T-helper 17 cell (primary cell): ENCODE data around the gene AURKB. TPM values are rescaled to one million over a fixed set of nuclear protein-coding genes. Genes with fewer than 3 reads are reported as not detected.
"Not testable (repeated sequence)": the region's sequence is repeated elsewhere in the genome, so short reads cannot be mapped to it uniquely, and the experiment has no call there.

Source experiments
- ATAC-seq: fragments of 150-1000 bp; cut with Tn5 transposase; 2 replicates; pipeline ENCODE4 v1.10.0; 2021; ENCODE audit warnings: mild to moderate bottlenecking, moderate library complexity
- DNase-seq, 3 donors: peaks; one replicate each; pipeline versions ENCODE4 v3.0.0 to v3.0.0-alpha.2; 2020 to 2021
- H3K9me3 ChIP-seq: one replicate; pipeline ENCODE4 v1.7.0; 2013; ENCODE audit warnings: low read length, mild to moderate bottlenecking; ENCODE audit not compliant: control insufficient read depth, poor library complexity, severe bottlenecking
- H3K27ac Mint-ChIP-seq: one replicate; pipeline ENCODE4 v1.8.0; 2022; ENCODE audit warnings: mild to moderate bottlenecking, moderate library complexity, mixed read lengths
- H3K27me3 Mint-ChIP-seq: one replicate; pipeline ENCODE4 v1.8.0; 2022; ENCODE audit warnings: mixed read lengths
- H3K36me3 Mint-ChIP-seq: one replicate; pipeline ENCODE4 v1.8.0; 2022; ENCODE audit warnings: low read depth, mixed read lengths
- H3K4me1 Mint-ChIP-seq: one replicate; pipeline ENCODE4 v1.8.0; 2022; ENCODE audit warnings: mild to moderate bottlenecking, mixed read lengths
- H3K4me3 Mint-ChIP-seq: one replicate; pipeline ENCODE4 v1.8.0; 2022; ENCODE audit warnings: mild to moderate bottlenecking, moderate library complexity, mixed read lengths
- total RNA-seq, 4 donors: library from RNA in 2 of 4; stranded (reverse) in 2 of 4; gene quantifications; one replicate each; pipeline ENCODE4 v1.2.3 and lab custom pipeline; 2022 to 2026

Gene AURKB
- total RNA-seq, 2 donors from 2014 or later: 2.2 to 2.5 TPM

DNA sequence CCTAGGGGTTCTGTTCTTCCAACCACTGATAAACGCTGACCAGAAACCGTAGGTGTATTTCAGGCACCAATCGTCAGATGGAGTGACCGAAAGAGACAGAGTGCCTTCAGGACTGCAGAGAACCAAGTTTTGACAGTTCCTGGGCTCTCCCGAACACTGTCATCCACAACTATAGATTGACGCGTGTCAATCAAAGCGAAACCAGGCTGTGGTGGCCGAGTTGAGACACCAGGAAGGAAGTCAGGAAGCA lies 11.9 kb upstream of the AURKB start:
- ATAC-seq (peak; percentile 52), DNase-seq (no peak)
- H3K9me3 ChIP-seq: no peaks in the 10 kb centered on the region
- peaks cover 57% of the 10 kb centered on the region for H3K4me1 Mint-ChIP-seq
- H3K27me3 Mint-ChIP-seq: peaks cover 10% of the 10 kb centered on the region
- peaks cover 4% of the 10 kb centered on the region for H3K36me3 Mint-ChIP-seq
- peak overlapping the region; percentile 93 for H3K4me3 Mint-ChIP-seq
- H3K27ac Mint-ChIP-seq: peak overlapping the region; percentile 98

GRCh38 chr17:8221663-8222379 lies 11.4 kb upstream of the AURKB start:
- peak; percentile 65 for ATAC-seq
- Mint-ChIP-seq H3K36me3 (peaks cover 4% of the 10 kb centered on the region), H3K4me1 (peaks cover 52% of the 10 kb centered on the region), H3K27ac (peak overlapping the region; percentile 98), H3K27me3 (peaks cover 10% of the 10 kb centered on the region), H3K4me3 (peak overlapping the region; percentile 93)
- H3K9me3 ChIP-seq: no peaks in the 10 kb centered on the region
- peak; percentile 59 to 90 (median 74) for DNase-seq

- ATAC-seq (peak; percentile 25), DNase-seq (peak; percentile 57 to 85 (median 76))
- no peaks in the 10 kb centered on the region for H3K9me3 ChIP-seq
- H3K4me1 Mint-ChIP-seq: peaks cover 45% of the 10 kb centered on the region
- peaks cover 4% of the 10 kb centered on the region for H3K36me3 Mint-ChIP-seq
- H3K27me3 Mint-ChIP-seq: peaks cover 10% of the 10 kb centered on the region
- peak overlapping the region; percentile 93 for H3K4me3 Mint-ChIP-seq
- H3K27ac Mint-ChIP-seq: peak overlapping the region; percentile 98
Observed at GRCh38 chr17:8220783-8221662, 10.6 kb upstream of the AURKB start.

DNA sequence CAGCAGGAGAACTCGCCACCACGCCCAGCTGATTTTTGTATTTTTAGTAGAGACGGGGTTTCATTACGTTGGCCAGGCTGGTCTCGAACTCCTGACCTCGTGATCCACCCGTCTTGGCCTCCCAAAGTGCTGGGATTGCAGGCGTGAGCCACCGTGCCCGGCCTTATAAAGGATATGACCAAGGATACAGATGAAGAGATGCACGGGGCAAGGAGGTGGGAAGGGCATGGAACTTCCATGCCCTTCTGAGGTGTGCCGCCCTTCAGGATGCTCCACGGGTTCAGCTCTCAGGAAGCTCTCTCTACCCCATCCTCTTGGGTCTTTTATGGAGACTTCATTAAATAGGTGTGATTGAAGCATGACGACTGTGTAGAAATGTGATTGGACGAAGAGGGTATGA lies 3.6 kb upstream of the AURKB start:
- H3K36me3 Mint-ChIP-seq, H3K4me3 Mint-ChIP-seq, DNase-seq, ATAC-seq, H3K27ac Mint-ChIP-seq, H3K27me3 Mint-ChIP-seq, H3K9me3 ChIP-seq: not testable (repeated sequence)
- H3K4me1 Mint-ChIP-seq: peaks cover 19% of the 10 kb centered on the region

DNA sequence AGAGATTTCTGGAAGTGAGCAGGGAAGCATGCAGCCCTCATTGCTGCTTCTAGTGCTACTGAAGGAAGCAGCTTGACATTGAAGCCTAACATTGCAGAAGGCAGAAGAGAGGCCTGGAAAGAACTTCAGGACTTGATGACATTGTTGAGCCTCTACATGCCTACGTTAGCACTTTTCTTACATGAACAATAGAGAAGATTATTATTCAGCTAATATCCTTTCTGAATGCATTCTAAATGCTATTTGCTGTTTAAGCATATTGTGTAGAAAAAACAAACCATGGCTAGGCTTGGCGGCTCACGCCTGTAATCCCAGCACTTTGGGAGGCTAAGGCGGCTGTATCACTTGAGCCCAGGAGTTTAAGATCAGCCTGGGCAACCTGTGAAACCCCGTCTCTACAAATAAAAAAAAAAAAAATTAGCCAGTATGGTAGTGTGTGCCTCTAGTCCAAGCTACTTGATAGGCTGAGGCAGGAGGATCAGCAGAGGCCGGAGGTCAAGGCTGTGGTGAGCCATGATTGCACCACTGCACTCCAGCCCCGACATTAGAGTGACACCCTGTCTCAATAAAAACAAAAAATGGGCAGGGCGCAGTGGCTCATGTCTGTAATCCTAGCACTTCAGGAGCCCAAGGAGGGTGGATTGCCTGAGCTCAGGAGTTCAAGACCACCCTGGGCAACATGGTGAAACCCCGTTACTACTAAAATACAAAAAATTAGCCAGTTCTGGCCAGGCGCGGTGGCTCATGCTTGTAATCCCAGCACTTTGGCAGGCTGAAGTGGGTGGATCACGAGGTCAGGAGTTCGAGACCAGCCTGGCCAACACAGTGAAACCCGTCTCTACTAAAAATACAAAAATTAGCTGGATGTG lies 2.2 kb upstream of the AURKB start:
- no peaks in the 10 kb centered on the region for H3K27me3 Mint-ChIP-seq
- ATAC-seq (no peak), DNase-seq (no peak)
- no peak overlapping the region for H3K27ac Mint-ChIP-seq
- peaks cover 15% of the 10 kb centered on the region for H3K4me1 Mint-ChIP-seq
- no peaks in the 10 kb centered on the region for H3K36me3 Mint-ChIP-seq
- no peak overlapping the region for H3K4me3 Mint-ChIP-seq
- H3K9me3 ChIP-seq: no peaks in the 10 kb centered on the region

DNA sequence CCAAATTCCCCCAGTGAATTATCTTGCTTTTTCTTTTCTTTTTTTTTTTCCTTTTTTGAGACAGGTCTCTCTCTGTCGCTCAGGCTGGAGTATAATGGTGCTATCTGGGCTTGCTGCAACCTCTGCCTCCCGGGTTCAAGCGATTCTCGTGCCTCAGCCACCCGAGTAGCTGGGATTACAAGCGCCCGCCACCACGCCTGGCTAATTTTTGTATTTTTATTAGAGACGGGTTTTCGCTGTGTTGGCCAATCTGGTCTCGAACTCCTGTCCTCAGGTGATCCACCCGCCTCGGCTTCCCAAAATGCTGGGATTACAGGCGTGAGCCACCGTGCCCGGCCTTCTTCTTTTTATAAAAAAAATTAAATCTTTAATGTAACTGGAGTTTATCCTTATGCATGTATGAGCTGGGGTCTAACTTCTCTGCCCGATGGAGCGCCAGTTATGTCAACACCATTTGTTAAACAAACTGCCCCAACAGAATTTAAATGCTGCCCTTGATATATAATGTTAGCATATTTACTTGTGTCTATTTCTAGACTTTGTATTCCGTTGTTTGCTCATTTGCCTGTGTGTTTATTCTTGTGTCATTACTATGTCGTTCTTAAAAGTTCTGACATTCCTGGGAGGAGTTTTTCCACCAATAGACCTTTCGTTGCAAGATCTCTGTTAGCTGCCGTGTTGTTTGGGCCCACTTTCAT lies 535 bp upstream of the AURKB start:
- no peak for ATAC-seq
- no peaks in the 10 kb centered on the region for H3K9me3 ChIP-seq
- H3K4me1 Mint-ChIP-seq: peaks cover 18% of the 10 kb centered on the region
- no peak for DNase-seq
- H3K36me3 Mint-ChIP-seq: no peaks in the 10 kb centered on the region
- no peaks in the 10 kb centered on the region for H3K27me3 Mint-ChIP-seq
- H3K4me3 Mint-ChIP-seq: peak overlapping the region; percentile 97
- peak overlapping the region; percentile 93 for H3K27ac Mint-ChIP-seq

DNA sequence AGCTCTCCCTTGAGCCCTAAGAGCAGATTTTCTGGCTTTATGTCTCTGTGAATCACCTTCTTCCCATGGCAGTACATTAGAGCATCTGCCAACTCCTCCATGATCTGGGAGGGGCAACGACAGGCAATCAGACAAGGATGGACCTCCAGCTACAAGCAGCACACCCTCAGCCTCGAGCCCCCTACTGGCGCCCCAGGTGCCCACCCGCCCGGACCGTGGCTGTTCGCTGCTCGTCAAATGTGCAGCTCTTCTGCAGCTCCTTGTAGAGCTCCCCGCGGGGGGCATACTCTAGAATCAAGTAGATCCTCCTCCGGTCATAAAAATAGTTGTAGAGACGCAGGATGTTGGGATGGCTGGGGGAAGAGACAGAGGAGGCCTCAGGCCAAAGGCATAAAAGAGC lies 3.8 kb downstream of the AURKB start:
- H3K4me3 Mint-ChIP-seq: no peak overlapping the region
- ATAC-seq (no peak), DNase-seq (no peak)
- H3K9me3 ChIP-seq: no peaks in the 10 kb centered on the region
- H3K27me3 Mint-ChIP-seq: no peaks in the 10 kb centered on the region
- H3K27ac Mint-ChIP-seq: no peak overlapping the region
- H3K4me1 Mint-ChIP-seq: peaks cover 18% of the 10 kb centered on the region
- H3K36me3 Mint-ChIP-seq: no peaks in the 10 kb centered on the region

DNA sequence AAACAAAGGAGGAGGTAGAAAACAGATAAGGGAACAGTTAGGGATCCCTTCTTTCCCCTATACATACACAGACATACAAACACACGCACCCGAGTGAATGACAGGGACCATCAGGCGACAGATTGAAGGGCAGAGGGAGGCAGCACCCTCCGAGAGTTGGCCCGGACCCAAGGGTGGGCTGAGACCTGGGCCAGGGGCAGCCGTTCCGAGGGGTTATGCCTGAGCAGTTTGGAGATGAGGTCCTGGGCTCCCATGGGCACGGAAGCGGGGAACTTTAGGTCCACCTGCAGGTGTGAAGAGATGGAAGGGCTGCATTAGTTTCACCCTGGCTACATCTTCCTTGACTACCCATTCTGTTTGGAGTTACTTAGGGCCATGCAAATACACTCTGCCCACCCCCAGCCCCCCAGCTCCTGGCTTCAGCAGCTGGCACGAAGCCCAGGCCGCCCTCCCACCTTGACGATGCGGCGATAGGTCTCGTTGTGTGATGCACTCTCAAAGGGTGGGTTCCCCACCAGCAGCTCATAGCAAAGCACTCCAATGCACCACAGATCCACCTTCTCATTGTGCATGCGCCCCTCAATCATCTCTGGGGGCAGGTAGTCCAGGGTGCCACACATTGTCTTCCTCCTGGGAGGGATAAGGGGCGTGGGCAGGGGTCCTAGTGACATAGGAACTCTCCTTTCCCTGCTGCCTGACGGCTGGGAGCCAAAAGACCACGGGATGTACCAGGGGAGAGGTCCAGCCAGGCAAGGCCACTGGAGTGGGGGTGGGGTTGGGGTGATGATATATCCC lies 5.4 kb downstream of the AURKB start:
- Mint-ChIP-seq H3K4me1 (peaks cover 9% of the 10 kb centered on the region), H3K4me3 (no peak overlapping the region), H3K27ac (no peak overlapping the region), H3K27me3 (no peaks in the 10 kb centered on the region), H3K36me3 (no peaks in the 10 kb centered on the region)
- no peaks in the 10 kb centered on the region for H3K9me3 ChIP-seq
- DNase-seq: no peak
- no peak for ATAC-seq

DNA sequence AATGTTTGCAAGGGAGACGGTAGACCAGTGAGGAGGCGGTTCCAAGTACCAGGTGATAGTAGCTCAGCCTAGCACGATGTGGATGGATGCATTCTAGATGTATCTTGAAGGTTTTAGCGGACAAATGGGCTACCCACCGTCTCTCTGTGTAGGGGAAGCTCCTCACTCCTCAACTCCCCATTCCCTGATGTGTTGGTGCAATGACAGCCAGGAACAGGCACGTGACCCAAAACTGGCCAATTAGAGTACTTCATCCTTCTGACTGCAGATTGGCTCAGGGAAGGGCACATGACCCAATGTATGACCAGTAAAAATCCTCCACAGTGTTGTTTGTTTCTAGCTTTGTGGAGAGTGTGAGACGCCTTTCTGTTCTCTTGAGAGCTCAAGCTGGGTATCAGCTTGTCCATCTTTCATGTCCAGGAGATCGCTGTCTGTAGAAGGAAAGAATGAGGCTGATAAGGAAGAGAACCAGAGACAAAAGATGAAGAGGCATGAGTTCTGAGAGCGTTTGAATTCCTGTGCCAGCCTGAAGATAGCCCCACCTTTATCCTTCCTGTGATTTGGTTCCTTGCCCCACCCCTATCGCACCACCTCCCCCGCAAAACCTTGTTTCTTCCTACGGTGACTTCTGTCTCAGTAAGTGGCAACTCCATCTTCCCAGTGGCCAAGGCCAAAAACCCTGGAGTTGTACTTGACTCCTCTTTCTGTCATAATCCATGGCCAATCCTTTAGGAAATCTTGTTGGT lies 18.1 kb downstream of the AURKB start:
- peak; percentile 44 for ATAC-seq
- DNase-seq: peak in 1 of 3 donors; percentile 33
- no peaks in the 10 kb centered on the region for H3K9me3 ChIP-seq
- no peaks in the 10 kb centered on the region for H3K36me3 Mint-ChIP-seq
- H3K27me3 Mint-ChIP-seq: no peaks in the 10 kb centered on the region
- H3K4me1 Mint-ChIP-seq: peaks cover 17% of the 10 kb centered on the region
- H3K27ac Mint-ChIP-seq: no peak overlapping the region
- H3K4me3 Mint-ChIP-seq: no peak overlapping the region

DNA sequence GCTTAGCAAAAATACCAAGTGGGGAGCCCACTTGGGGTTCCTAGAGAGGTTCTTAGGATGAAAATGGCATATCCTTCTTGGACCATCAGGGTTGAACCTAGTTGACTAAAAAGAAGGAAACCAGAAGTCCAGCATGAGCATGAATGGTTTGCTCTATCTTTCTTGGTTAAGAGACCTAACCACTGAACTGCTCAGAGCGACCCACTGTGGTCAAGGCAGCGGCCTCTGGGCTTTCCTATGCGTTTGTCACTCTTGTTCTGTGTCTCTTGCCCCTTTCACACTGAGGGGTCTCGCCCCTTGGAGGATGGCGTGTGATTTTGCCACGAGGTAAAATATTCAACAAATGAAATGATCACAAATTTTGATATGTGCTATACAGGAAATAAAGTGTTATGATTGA lies 19.9 kb downstream of the AURKB start:
- ATAC-seq: no peak
- no peaks in the 10 kb centered on the region for H3K36me3 Mint-ChIP-seq
- no peak overlapping the region for H3K27ac Mint-ChIP-seq
- H3K27me3 Mint-ChIP-seq: no peaks in the 10 kb centered on the region
- H3K4me3 Mint-ChIP-seq: no peak overlapping the region
- H3K9me3 ChIP-seq: no peaks in the 10 kb centered on the region
- peaks cover 11% of the 10 kb centered on the region for H3K4me1 Mint-ChIP-seq
- no peak for DNase-seq

GRCh38 chr17:8189711-8190477 lies 20.5 kb downstream of the AURKB start, which contains the start of gene BORCS6:
Gene BORCS6 (minus strand): TSS chr17:8190180. CDS start chr17:8190140, 40 bp downstream.
- H3K36me3 Mint-ChIP-seq: no peaks in the 10 kb centered on the region
- H3K27ac Mint-ChIP-seq: no peak within 1 kb of the TSS
- DNase-seq: peak; percentile 83 to 91 (median 86)
- H3K4me1 Mint-ChIP-seq: peaks cover 13% of the 10 kb centered on the region
- ATAC-seq: peak; percentile 73
- no peak within 1 kb of the TSS for H3K4me3 Mint-ChIP-seq
- no peaks in the 10 kb centered on the region for H3K27me3 Mint-ChIP-seq
- no peaks in the 10 kb centered on the region for H3K9me3 ChIP-seq
